ENCODE data around the gene KAT2A.
"Not testable (repeated sequence)": the region's sequence is repeated elsewhere in the genome, so short reads cannot be mapped to it uniquely, and the experiment has no call there.

KAT2A gene

GRCh38 chr17:42120770-42121769 lies at the start of gene KAT2A:
Gene KAT2A (minus strand): TSS chr17:42121367. CDS start chr17:42121304, 63 bp downstream.
- no peak for DNase-seq (ENCODE audit: low read depth)

DNA sequence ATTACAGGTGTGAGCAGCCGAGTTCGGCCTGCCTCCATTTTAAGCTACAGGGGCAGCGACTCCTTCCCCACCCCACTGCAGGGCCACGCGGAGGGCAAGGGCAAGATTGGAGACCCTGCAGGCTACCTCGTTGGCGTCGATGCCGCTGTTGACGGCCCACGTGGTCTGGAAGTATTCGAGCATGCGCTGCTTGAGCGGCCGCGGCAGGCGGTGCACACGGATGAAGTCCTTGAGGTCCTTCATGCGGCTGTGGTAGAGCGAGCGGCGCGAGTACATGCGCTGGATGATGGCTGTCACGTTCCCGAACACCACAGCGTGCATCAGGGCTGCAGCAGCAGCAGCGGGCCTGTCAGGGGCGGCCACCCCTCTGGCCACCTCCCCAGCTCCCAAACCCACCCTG lies 48.2 kb upstream of the KAT2A start:
- DNase-seq (ENCODE audit: low read depth) = no peak

GRCh38 chr17:42167807-42168206 lies 46.6 kb upstream of the KAT2A start:
- DNase-seq (ENCODE audit: low read depth) = no peak

- DNase-seq (ENCODE audit: low read depth) = no peak
These were observed 45.1 kb upstream of the KAT2A start for GRCh38 chr17:42166196-42166763.

DNA sequence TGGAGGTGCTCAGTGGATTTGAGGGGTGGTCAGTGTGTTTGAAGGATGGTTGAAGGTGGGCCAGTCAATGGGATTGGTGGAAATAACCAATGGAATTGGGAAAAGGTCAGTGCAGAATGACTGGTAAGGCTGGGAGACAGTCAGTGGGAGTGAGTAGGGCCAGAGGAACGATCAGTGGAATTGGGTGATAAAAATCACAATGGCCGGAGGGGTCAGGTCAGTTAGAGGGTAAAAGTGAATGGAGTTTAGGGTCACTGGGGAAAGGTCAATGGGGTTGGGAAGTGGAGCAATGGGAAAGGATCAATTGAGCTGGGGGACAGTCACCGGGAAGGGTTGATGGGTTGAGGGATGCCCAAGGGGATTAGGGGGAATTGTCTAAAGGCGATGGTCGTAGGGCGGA lies 44.6 kb upstream of the KAT2A start:
- no peak for DNase-seq (ENCODE audit: low read depth)

DNA sequence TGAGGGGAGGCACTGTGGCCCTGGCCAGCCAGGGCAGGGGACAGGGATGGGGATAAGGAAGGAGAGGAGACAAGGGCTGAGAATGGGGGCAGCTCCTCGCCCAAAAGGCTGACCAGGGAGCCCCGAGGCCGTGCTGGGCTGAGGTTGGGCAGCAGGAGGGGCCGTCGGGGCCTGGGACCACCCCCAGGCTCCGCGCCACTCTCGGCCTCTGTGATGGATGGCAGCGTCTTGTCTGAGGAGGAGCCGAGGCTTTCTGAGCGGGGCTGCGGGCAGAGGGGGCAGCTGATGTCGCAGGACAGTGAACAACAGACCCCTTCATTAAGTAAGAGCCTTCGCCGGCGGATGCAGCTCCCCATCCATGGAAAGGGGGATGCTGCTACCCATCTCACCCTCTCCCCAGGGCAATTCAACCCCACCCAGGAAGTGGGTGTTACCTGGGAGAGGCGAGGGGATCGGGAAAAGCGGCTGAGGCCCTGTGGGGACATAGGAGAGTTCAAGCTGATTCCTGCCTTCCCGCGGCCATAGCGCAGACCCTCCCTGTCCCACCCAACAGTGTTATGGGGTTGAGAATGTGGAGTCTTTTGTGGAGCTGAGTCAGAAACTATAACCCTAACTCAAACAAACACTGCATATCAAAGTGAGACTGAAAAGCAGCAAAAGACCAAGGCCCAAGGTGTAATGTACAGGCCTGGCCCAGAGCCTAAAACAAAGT lies 42.7 kb upstream of the KAT2A start:
- DNase-seq (ENCODE audit: low read depth) = no peak

- no peak for DNase-seq (ENCODE audit: low read depth)
These were observed 41.9 kb upstream of the KAT2A start for GRCh38 chr17:42163113-42163512.

DNA sequence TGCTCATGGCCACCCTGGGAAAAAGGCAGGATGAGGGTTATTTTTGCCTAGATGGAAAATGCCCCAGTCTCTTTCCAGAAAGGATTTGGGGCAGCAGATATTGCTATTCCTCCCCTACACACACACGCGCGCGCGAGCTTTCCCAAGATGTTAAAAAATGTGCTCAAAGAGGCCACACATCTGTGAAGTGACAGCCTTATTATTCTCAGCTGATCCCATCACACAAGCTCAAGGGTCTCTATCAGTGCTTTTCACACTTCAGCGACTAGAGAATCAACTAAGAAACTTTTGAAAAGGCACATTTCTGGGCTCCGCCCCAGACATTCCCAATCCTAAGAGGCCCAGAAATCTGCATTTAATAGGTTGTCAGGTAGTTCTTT lies 39.4 kb upstream of the KAT2A start:
- no peak for DNase-seq (ENCODE audit: low read depth)

GRCh38 chr17:42159796-42160530 lies 38.8 kb upstream of the KAT2A start:
- no peak for DNase-seq (ENCODE audit: low read depth)

DNA sequence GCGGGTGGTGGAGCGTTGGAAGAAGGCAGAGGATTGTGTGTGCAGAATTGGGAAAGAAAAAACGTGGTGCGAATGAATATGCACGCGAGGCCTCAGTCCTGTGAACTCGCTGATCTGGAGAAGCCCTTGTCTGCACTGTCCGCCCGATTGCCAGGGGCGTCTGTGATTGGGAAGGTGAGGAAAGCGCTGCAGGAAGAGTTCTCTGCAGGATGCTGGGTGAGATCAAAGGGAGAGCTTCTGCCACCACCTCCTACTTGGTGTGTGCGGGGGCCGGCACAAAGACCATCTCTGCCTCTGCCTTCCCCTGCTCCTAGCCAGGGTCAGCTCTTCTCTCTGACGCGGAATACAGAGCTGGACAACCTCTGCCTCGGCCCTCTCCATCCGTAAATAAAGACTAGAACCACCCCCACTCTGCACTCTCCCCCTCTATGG lies 34.5 kb upstream of the KAT2A start:
- no peak for DNase-seq (ENCODE audit: low read depth)

DNA sequence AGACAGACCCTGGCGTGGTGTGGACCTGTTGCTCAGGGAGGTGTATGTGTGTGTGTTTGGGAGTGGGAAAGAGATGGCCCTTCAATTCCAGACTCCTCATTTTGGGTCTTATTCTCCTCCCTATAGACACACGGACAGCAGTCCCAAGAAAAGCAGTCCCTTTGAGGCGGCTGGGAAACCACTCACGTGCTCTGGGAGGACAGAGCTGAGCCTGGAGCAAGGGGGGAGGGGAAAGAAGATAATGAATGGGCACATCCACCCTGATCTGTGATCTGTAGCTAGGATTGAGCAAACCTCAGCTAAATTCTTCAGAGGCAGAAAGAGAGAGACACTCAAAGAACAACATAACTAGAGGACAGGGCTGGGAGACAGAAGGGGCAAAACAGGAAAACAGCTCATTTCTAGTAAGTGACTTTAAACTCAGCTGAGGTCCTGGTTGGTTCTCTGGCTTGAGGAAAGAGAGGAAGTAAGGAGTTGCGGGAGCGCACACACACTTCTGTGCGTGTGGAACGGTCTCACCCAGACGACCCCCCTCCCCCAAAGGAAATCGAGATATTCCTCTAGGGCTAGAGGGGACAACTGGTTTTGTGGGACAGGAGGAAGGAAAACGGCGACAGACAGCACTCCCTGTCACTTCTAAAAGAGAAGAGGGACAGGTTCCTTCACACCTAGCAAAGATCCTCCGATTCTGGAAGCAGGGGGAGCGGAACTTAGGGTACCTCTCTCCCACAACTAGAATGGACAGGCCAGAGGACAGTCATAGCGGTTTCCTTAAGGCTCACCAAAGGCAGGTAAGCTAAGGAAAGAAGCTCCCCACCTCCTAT lies 33.0 kb upstream of the KAT2A start:
- DNase-seq (ENCODE audit: low read depth) = no peak

DNA sequence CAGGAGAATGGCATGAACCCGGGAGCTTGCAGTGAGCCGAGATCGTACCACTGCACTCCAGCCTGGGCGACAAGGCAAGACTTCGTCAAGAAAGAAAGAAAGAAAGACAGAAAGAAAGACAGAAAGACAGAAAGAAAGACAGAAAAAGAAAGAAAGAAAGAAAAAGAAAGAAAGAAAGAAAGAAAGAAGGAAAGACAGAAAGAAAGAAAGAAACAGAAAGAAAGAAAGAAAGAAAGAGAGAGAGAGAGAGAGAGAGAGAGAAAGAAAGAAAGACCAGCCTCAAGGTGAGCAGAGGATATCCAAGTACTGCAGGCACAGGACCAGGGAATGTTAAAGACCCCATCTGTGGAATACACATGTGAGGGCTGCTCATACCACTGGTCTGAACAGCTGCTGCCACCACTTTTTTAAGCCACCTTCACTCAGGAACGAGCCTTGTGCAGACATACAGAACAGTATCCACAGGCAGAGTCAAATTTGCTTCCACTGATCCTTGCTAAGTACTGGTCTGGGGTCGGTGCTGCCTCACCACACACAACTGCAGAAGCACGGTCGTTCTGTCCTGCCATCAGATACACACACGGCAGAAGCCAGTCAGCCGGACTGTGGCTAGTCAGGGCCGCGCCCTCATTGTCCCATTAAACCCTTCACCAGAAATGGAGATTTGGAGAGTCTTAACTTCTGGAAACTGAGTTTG lies 25.9 kb upstream of the KAT2A start:
- DNase-seq (ENCODE audit: low read depth) = no peak

DNA sequence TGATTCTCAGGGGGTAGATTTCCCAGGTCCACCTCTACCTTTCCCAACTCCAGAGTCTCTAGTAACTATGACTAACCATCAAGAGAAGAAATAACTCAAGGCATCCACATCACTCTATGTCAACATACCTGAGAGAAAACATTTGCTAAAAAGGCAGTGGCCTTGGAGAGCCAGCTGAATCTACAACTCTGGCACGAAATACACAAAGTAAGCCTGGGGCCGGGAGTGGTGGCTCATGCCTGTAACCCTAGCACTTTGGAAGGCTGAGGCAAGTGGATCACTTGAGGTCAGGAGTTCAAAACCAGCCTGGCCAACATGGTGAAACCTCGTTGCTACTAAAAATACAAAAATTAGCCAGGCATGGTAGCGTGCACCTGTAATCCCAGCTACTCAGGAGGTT lies 22.0 kb upstream of the KAT2A start:
- not testable (repeated sequence) for DNase-seq (ENCODE audit: low read depth)

DNA sequence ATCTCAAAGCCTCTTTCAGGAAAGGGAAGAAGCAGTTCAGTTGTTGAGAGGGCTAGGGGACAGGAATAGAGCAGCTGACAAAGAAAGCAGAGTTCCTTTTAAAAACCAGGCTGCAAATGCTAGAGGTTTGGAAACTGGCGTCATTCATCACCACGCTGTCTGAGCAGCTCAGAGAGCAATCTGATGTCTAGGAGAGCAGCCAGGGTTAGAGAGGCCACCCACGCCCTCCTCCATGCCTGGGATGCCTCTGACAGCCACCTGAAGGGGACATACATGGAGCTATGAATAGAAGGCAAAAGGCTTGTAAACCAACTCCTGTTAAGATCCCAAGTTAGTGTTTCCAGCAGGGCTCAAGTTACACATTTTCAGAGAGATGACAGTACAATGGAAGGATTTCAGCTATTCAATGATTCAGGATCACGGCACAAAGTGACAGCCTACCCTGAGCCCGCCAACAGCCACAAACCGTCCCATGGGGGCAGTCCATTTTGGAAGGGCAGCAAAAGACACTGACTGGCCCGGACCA lies 21.3 kb upstream of the KAT2A start:
- DNase-seq (ENCODE audit: low read depth) = peak; percentile 62

DNA sequence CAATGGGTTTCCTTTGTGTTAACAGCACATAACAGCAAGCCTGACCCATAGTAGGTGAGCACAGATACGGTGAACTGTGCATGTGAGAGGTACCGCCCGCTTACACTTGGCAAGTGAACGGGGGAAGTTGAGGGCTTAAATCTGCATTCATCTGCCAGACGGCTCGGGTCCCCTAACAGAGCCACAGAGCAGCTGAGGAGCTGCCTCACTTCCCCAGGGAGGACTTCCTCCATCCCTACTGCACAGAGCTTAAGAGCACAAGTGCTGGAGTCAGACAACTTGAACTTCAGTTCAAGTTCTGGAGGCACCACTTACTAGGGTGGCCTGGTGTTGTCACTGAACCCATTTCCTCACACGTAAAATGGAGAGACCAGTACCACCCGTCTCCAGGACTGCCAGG lies 20.2 kb upstream of the KAT2A start:
- DNase-seq (ENCODE audit: low read depth) = no peak

- not testable (repeated sequence) for DNase-seq (ENCODE audit: low read depth)
These were observed 19.5 kb upstream of the KAT2A start for GRCh38 chr17:42140690-42141089.

DNA sequence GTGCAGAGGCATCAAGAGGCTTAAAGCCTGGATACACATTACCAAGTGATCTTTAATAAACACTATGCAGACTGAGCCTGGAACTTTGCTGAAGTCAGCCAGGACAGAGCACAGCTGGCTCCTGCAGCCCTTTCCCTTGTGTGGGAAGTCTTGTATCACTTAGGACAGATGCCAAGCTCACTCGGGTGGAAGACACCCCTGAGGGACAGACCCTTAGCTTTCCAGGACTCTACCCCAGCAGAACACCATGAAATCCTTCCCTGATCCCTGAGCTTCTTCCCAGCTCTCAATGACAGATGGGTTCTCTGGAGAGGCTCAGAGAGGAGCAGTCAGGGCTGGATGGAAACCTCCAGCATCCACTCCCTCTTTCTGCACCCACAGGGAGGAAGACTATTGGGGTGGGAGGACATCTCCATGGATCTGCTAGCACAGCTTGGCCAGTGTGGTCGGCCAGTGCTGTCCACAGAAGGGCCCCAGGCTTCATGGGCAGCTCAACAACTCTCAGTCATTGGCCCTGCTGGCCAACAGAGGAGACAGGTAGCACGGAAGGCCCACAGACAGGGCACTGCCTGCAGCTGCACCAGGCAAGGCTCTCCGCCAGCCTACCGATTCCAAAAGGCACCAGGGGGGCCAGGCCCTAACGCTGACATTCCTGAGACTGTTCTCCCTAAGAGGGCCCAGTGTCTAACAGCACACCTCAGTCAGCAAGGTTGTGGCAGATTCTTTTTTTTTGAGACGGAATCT lies 17.8 kb upstream of the KAT2A start:
- no peak for DNase-seq (ENCODE audit: low read depth)

DNA sequence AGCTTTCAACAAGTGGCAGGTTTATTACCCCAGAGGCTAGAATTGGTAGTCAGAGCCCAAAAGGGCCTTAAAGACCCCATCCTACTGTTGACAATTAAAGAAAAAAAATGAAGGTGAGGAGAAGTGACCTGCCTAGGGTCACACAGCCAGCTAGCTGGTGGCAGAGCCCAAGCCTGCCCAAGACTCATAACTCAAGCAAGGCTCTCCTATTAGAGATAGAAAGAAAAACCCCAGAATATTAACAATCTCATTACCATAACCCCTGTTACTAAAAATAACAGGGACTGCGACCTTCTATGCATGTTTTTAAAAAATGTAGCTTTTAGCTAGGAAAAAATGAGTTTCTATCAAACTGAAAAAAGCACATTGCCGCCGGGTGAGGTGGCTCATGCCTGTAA lies 15.5 kb upstream of the KAT2A start:
- DNase-seq (ENCODE audit: low read depth) = no peak

All from HS-27A (cell line).